Measurements from ENCODE around the gene DCAF10.
A peak's percentile ranks its signal among the peaks of the same experiment; 100 is the strongest.
"Not testable (repeated sequence)": the region's sequence is repeated elsewhere in the genome, so short reads cannot be mapped to it uniquely, and the experiment has no call there.

The DCAF10 gene

DNA sequence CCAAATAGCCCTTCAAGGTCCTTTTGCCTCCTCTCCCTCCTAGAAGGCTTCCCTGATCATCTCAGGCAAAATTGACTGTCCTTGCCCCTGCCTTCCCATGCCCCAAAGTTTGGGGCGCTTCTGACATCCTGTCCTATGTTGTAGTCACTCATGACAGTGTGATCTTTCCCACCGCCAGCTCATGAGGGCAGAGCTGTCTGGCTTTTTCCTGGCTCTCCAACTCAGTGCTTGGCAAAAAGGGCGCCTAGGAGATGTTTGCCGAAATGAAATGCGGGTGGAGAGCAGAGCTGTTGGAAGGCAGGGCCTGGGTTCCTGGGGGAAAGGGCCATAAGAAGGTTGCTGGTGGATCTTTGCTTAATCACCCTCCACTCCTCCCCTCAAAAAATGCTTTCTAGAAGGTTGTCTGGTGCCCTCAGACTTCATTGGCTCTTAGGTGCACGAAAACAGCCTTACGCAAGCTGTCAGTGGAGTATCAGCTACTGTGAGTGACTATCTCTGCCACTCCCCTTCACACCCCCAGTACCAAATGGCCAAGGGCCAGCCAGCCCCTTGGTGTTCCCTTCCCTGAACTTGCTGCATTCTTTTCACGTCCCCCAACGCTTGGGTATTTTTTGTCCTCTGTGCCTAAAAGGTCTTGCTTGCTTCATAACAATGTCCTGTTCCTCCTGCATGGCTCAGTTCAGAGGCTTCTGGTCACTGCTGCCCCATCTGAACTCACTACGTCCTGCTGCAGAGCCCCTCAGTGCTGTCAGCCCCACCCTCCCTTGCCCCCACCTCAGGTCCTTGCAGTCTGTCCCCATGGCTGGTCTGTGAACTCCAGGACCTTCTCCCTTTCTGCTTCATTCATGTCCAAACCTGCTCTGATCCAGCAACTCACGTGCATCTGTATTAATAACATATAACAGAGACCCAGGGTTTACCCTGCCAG, 106.0 kb downstream of the DCAF10 start:
- FAIRE-seq (no peak), DNase-seq (ENCODE audit: insufficient read length, low spot score) (no peak)

DNA sequence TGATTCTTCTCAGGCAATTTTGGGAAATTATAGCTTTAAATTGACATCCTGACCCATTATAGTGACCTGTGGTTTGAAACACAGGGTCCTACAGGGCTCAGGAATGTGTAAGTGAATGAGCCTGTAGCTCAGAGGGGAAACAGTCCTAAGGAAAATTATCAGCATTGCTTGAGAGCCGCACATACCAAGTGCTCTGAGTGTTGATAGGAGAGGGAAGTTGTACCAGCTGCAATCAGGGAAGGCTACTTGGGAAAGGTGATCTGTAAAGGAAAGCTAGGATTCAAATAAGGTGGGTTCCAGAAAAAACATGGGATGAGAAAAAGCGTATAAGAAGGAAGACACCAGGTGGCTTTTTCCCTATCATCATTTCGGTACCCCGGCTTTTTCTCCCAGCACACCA, 107.7 kb downstream of the DCAF10 start:
- DNase-seq (ENCODE audit: insufficient read length, low spot score) = no peak
- FAIRE-seq = no peak

DNA sequence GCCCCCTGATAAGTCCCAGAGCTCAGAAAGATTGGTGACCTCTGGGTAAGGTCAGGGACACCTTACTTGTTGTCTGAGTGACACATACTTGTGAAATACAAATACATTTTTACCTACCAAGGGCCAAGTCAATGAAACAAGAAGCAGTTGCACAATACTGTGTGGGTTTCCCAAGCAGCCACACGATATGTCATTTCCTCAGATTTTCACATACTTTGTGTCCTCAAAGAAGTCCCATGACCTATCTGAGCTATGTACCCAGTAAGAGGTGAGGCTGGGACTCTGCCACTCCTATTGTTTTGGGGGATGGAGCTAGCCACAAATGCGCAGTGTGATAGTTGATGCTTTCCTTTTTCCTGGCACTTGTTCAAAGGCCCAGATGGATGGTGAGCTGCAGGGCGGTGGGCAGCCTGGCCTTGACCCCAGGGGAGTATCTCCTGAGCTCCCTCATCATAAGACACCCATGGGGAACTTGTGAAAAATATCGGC, 108.1 kb downstream of the DCAF10 start:
- no peak for FAIRE-seq

DNA sequence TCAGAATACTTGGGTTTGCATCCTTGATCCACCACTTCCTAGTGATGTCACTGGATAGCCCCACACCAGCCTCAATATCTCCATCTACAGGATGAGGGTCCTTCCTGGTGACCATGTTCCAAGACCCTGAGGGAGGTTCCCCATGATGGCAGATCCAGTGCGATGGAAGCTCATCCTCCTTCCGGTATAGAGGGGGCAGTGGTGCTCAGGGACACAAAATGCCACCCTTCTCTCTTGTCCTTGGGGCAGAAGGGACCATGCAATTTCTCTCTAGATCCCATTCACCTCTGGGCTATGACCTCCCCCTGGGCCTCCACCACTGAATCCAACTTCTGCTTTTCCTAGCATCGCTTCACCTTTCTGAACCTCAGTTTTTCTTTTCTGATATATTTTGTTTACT, 108.7 kb downstream of the DCAF10 start:
- FAIRE-seq (no peak), DNase-seq (ENCODE audit: insufficient read length, low spot score) (no peak)

More for the DNA sequence above, 108.1 kb downstream of the DCAF10 start:
- no peak for DNase-seq (ENCODE audit: insufficient read length, low spot score)

DNA sequence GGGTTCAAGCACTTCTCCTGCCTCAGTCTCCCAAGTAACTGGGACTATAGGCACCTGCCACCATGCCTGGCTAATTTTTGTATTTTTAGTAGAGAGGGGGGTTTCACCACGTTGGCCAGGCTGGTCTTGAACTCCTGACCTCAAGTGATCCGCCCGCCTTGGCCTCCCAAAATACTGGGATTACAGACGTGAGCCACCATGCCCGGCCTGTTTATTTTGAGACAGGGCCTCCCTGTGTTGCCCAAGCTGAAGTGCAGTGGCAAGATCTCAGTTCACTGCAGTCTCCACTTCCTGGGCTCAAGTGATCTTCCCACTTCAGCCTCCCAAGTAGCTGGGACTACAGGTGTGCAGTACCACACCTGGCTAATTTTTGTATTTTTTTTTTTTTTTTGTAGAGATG, 109.2 kb downstream of the DCAF10 start:
- FAIRE-seq; DNase-seq (ENCODE audit: insufficient read length, low spot score): not testable (repeated sequence)

DNA sequence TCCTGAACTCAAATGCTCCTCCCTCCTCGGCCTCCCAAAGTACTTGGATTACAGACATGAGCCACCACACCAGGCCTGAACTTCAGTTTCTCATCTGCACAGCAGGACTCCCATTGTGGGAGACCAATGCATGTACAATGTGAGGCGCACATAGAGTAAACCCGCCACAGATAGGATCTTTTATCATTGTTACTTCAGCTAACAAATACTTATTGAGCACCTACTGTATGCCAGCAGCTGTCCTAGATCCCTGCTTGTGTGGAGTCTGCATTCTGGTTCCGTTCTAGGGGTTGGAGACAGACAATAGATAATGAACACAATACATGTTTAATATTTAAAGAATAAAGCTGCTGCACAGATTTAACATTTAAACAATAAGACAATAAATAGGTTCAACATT, 109.7 kb downstream of the DCAF10 start:
- FAIRE-seq (no peak), DNase-seq (ENCODE audit: insufficient read length, low spot score) (no peak)

DNA sequence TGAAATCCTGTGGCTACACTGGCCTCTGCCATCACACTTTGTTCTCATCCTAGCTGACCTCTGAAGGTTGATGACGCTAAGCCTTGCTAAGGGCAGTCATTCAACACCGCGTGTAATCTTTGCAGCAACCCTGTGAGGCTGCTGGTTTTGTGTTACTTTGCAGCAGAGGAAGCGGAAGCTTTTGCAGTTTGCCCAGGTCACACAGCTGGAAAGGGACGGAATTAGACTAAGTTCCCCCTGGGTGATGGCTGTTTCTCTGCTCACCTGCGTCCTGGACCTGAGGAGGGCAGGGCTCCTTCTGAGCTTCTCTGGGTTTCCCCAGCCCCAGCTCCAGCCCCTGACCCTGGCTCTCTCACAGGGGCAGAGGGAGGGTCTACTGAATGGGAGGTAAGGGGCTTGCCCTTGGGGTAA, 110.7 kb downstream of the DCAF10 start:
- no peak for DNase-seq (ENCODE audit: insufficient read length, low spot score)
- FAIRE-seq = no peak

DNA sequence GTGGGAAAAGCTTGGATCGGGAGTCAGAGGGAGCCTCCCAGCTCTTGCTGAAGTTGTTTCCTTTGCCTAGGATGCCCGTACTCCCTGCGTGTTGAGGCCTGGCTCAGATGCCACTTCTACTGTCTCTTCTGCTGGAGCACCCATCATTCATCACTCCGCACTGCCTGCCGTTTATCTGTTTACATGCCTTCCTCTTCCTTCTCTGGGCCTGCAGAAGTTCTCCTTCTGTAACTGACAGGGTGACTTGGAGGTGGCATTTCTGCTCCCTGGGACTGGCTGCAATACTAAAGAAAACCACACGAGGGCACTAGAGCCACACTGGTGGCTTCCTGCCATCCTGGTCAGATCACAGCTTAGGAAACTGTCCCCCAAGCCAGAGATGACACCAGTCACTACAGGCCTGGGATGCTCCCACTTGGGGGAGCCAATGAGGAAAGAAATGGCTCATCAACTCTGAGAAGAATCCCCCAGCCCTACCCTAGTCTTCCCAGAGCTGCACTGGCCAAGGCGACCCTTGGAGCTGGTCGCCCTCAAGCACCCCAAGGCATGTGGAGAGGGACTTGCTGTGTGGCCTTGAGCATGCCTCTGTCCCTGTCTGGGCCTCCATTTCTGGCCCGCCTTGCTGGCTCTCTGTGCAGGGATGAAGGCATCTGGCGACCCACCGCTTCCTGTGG, 113.0 kb downstream of the DCAF10 start:
- FAIRE-seq (peak; percentile 52), DNase-seq (ENCODE audit: insufficient read length, low spot score) (peak; percentile 87)

DNA sequence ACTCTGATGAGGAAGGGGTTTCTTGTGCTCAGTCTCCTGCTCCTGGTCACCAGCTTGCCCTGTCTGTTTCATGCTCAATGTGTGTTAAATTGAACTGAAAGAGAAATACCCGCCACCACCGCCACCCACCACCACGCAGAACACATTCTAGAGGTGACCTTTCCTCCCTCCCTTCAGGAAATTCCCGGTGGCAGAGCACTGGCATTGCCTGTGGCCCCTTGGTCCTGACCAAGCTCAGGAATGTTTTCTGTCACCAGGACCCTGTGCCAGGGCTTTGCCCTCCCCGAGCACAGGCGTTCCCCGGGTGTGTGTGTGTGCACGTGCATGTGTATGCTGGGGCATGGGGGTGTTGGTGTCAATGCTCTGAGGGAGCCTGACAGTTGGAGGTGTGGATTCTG, 113.6 kb downstream of the DCAF10 start:
- FAIRE-seq = no peak
- DNase-seq (ENCODE audit: insufficient read length, low spot score) = no peak

DNA sequence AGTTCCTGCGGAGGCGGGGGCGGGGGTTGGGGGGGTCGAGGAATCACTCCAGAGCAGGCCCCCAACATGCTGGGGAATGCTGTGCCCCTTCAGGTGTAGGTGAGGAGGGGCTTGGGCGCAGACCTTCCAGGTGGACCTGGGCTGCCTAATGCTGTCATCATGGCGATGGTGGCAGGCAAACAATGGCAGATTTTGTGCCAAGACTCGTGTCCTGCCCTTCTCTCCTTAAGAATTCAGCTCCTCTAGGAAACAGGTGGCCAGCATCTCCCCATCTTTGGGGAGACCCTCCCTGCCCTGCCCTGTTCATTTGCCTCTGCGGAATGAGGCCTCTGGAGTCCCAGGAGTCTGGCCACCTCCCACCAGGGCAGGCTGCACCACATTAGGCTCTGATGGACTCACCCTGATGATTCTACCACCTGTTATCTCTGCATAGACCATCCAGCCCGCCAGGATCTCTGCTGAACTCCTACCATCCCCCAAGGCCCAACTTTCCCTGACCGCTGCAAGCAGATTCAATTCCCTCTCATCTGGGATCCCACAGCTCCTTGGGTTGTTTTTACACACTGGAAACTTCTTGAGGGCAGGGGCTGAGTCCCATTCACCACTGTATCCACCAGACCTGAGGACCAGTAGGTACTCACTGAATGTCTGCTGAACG, 114.2 kb downstream of the DCAF10 start:
- DNase-seq (ENCODE audit: insufficient read length, low spot score) (no peak), FAIRE-seq (no peak)

DNA sequence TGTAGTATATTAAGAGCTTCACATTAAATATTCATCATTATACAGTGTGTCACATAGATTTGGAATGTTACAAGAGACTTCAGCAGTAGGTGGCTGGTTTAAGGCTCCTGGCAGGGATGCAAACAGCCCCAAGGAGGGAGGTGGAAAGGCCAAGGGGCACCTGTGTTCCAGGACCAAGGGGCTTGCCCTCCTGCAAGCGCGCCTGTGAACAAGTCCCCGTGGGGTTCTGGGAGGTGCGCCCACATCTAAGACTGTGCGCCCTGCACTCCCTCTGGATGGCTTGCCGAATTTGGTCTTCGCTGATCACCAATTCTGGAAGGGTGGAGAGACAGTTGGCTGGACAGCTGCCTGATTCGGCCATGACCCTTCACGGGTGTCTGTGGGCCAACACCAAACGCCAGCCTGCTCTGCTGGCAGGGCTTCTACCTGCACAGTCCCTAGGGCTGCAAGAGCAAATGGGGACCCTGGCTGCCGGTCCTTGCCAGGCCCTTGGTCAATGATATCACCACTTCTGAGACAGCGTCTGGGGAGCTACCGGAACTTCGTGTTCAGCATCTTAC, 115.4 kb downstream of the DCAF10 start:
- FAIRE-seq = no peak
- no peak for DNase-seq (ENCODE audit: insufficient read length, low spot score)

DNA sequence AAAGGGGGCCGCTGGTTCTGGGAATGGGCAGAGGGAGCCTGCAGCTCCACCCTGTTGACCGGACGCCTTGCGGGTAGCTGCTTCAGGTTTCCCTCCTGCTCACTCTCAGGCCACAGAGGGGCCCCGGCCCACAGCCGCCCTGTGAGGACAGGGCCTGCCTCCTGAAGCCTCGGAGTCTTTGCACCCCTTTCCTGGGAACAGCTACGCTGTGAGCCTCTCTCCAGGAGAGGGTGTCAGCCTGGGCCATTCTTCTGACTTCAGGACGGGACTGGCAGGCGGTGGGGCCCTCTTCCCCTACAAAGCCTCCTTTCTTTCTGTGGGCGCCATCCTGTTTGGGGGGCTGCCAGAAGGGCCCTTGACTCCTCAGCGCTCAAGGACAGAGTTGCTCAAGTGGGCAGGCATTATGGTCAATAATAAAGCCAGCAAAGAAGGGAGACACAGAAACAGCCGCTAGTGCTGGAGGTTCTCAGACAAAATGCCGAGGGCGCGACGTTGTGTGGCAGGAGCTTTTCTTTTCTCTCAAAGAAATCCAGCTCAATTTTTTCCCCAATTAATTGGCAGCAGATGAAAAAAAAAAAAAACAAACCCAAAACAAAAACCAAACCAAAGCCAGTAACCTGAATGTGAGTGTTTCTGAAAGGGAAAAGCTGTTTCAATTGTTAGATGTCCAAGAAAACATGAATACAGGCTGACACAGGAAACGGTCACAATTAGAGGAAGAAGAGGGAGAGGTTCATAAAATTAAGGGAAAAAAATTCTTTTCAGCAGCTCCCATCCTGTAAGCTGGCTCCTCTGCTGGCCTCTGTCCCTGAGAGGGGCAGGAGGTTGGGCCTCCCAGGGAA, 116.1 kb downstream of the DCAF10 start:
- FAIRE-seq (no peak), DNase-seq (ENCODE audit: insufficient read length, low spot score) (no peak)

Data from HTR-8/SVneo (cell line).